ENCODE measurements around the gene DTNB.

DNA sequence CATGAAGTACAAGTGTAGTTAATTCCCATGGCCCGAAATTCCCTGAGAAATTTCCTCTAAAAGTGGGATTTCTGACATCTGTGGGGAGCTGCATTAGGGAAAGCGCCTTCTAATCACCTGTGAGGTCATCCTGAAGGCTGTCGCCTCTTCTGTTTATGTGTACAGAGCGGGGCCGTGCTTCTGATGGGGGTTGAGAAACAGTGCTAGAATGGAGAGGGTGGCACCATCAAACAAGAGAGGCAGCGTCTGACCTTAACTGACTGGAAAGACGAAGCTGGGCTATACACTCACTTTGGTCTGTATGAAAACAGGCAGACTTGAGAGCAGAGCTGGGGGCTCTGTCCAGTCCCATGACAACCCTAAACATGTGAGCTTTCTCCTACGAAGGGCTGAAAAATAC, 287.5 kb downstream of the DTNB start:
- TF ChIP-seq, protein P1, sequence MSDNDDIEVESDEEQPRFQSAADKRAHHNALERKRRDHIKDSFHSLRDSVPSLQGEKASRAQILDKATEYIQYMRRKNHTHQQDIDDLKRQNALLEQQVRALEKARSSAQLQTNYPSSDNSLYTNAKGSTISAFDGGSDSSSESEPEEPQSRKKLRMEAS (IDR thresholded peaks at IDR 0.05), result no peak
- TF ChIP-seq, protein P2, sequence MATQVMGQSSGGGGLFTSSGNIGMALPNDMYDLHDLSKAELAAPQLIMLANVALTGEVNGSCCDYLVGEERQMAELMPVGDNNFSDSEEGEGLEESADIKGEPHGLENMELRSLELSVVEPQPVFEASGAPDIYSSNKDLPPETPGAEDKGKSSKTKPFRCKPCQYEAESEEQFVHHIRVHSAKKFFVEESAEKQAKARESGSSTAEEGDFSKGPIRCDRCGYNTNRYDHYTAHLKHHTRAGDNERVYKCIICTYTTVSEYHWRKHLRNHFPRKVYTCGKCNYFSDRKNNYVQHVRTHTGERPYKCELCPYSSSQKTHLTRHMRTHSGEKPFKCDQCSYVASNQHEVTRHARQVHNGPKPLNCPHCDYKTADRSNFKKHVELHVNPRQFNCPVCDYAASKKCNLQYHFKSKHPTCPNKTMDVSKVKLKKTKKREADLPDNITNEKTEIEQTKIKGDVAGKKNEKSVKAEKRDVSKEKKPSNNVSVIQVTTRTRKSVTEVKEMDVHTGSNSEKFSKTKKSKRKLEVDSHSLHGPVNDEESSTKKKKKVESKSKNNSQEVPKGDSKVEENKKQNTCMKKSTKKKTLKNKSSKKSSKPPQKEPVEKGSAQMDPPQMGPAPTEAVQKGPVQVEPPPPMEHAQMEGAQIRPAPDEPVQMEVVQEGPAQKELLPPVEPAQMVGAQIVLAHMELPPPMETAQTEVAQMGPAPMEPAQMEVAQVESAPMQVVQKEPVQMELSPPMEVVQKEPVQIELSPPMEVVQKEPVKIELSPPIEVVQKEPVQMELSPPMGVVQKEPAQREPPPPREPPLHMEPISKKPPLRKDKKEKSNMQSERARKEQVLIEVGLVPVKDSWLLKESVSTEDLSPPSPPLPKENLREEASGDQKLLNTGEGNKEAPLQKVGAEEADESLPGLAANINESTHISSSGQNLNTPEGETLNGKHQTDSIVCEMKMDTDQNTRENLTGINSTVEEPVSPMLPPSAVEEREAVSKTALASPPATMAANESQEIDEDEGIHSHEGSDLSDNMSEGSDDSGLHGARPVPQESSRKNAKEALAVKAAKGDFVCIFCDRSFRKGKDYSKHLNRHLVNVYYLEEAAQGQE (IDR thresholded peaks at IDR 0.05; ENCODE audit: low read depth), result no peak
- no peak for TF ChIP-seq EP300 (IDR thresholded peaks at IDR 0.05; ENCODE audit: borderline replicate concordance)
